Measurements from ENCODE around the gene ABCA3.

ABCA3 gene

DNA sequence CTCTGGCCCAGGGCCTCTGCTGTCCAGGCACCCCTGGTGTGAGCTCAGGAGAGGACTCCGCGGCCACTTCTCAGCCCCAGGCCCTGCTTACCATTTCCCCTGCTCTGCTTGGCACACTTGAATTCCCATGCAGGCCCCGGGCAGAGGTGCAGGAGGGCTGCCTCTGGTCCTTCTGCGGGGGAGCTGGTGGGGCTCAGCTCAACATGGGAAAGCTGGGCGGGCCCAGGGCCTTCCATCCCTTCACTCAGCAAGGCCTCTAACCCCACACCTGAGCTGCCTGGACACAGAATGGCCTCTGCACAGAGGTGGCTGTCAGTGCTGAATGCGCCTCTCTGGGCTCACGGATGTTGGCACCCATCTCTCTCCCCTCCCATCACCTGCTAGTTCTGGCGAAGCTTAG, 60.1 kb downstream of the ABCA3 start:
- TF ChIP-seq, protein P1, sequence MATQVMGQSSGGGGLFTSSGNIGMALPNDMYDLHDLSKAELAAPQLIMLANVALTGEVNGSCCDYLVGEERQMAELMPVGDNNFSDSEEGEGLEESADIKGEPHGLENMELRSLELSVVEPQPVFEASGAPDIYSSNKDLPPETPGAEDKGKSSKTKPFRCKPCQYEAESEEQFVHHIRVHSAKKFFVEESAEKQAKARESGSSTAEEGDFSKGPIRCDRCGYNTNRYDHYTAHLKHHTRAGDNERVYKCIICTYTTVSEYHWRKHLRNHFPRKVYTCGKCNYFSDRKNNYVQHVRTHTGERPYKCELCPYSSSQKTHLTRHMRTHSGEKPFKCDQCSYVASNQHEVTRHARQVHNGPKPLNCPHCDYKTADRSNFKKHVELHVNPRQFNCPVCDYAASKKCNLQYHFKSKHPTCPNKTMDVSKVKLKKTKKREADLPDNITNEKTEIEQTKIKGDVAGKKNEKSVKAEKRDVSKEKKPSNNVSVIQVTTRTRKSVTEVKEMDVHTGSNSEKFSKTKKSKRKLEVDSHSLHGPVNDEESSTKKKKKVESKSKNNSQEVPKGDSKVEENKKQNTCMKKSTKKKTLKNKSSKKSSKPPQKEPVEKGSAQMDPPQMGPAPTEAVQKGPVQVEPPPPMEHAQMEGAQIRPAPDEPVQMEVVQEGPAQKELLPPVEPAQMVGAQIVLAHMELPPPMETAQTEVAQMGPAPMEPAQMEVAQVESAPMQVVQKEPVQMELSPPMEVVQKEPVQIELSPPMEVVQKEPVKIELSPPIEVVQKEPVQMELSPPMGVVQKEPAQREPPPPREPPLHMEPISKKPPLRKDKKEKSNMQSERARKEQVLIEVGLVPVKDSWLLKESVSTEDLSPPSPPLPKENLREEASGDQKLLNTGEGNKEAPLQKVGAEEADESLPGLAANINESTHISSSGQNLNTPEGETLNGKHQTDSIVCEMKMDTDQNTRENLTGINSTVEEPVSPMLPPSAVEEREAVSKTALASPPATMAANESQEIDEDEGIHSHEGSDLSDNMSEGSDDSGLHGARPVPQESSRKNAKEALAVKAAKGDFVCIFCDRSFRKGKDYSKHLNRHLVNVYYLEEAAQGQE (IDR thresholded peaks at IDR 0.05; ENCODE audit: insufficient read depth in 1 of 2, low read depth in 2 of 2, low read length in 2 of 2): no peak
- no peak for TF ChIP-seq POLR2AphosphoS5 (IDR thresholded peaks at IDR 0.05; ENCODE audit: low read depth, low read length)

DNA sequence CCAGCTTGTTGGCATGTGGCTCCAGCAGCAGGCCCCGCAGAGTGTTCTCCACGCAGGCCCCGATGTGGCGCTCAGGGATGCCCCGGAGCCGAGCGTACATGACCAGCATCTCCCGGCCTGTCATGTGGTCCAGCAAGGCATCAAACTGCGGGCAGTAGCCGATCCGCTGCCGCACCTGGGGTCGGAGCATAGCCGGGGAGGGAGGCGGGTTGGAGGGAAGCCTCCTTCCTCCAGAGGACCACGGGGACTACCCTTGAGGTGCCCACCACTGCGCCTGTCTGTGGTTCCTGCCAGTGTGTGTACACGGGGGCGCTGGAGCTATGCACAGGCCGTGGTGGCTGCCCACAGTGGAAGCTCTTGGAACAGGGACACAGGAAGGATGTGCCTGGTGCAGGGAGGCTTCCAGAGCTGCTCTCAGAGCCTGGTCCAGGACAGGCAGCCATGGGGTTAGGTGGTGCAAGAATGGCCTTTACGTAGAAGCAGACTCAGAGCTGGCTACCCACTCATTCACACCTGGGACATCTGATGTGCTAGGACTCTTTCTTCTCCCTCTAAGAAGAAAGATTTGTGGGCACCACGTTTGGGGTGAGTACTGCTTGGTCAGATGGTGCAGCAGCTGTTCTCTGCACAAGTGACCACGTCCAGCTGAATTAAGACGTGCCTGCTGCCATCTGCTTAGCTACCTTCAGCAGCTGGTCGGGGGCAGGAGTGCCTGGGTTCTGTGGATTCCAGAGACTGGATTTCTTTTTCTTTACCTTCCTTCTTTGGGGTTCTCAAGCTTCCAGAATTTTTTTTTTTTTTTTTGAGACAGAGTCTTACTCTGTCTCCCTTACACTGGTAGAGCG, 61.4 kb downstream of the ABCA3 start:
- no peak for TF ChIP-seq FOXP2 (optimal IDR thresholded peaks at IDR 0.05; ENCODE audit: borderline replicate concordance, extremely low read depth, extremely low read length, insufficient read depth)
- TF ChIP-seq, protein P1 (IDR thresholded peaks at IDR 0.05; ENCODE audit: insufficient read depth in 1 of 2, low read depth in 2 of 2, low read length in 2 of 2): no peak

DNA sequence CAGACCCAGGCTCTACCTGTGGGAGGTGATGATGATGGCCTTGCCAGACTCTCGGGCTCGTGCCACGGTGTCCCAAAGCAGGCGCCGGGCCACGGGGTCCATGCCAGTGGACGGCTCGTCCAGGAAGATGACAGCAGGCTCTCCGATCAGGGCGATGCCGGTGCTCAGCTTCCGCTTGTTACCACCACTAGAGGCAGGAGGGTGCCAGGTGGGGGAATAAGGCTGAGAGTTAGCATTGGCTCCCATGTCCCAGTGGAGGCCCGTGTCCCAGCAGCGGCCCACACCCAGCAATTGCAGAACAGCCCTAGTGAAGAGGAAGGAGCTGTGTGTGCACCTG, 62.3 kb downstream of the ABCA3 start:
- TF ChIP-seq SIN3A (IDR thresholded peaks at IDR 0.05; ENCODE audit: borderline replicate concordance, insufficient read depth, low read length) (no peak), FOXP2 (optimal IDR thresholded peaks at IDR 0.05; ENCODE audit: borderline replicate concordance, extremely low read depth, extremely low read length, insufficient read depth) (no peak), TAF1 (IDR thresholded peaks at IDR 0.05; ENCODE audit: borderline replicate concordance, insufficient read depth, low read length) (no peak), POLR2AphosphoS5 (IDR thresholded peaks at IDR 0.05; ENCODE audit: low read depth, low read length) (no peak)
- TF ChIP-seq, protein P1 (IDR thresholded peaks at IDR 0.05; ENCODE audit: insufficient read depth in 1 of 2, low read depth in 2 of 2, low read length in 2 of 2): no peak

DNA sequence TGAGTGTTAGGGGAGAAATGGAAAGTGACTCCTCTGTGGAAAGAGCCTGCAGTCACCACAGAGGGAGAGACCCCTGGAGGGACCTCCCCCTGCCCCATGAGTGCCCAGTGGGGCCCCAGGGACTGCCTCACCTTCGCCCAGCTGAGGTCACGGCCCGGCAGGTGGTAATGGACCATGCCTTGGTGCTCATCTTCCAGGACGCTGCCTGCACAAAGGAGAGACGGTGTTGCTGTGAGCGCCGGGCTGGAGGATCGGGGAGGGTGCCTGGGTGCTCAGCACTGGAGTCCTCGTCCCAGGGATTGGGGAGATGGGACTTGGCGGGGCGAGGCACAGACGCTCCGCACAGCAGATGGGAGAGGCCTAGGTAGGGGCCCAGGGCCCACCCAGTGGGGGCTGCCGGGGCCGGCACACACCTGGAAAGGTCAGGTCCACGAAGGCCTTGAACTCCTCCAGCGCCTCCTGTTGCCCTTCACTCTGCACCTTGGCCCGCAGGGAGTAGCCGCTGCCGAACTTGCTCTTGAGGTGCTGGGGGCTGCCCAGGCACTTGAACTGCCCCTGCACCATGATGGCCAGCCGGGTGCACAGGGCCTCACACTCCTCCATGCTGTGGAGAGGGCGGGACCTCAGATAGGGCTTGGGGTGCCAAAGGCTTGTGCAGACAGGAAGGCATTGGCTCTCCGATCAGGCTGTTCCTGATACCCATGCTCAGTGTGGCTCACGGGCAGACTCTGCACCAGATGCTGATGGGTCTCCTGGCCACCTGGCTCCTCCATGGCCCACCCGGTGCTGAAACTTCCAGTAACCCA, 62.9 kb downstream of the ABCA3 start:
- TF ChIP-seq FOXP2 (optimal IDR thresholded peaks at IDR 0.05; ENCODE audit: borderline replicate concordance, extremely low read depth, extremely low read length, insufficient read depth): no peak
- TF ChIP-seq, protein P1 (IDR thresholded peaks at IDR 0.05; ENCODE audit: insufficient read depth in 1 of 2, low read depth in 2 of 2, low read length in 2 of 2): no peak
- no peak for TF ChIP-seq SIN3A (IDR thresholded peaks at IDR 0.05; ENCODE audit: borderline replicate concordance, insufficient read depth, low read length)
- TF ChIP-seq TAF1 (IDR thresholded peaks at IDR 0.05; ENCODE audit: borderline replicate concordance, insufficient read depth, low read length): no peak
- TF ChIP-seq POLR2AphosphoS5 (IDR thresholded peaks at IDR 0.05; ENCODE audit: low read depth, low read length): no peak
